NT2/D1 (cell line): ENCODE results near the gene PLTP.

Source experiments
- DNase-seq: peaks from one replicate; pipeline ENCODE4 v3.0.0-alpha.2; 2011; ENCODE audit warnings: low read depth, low spot score
- H3K27me3 ChIP-seq: 2 replicates; pipeline ENCODE4 v1.6.0; 2011; ENCODE audit warnings: mild to moderate bottlenecking; ENCODE audit not compliant: insufficient read length, insufficient read depth
- H3K36me3 ChIP-seq: 2 replicates; pipeline ENCODE4 v1.6.1; 2011; ENCODE audit warnings: mild to moderate bottlenecking, low read length, mixed read lengths; ENCODE audit not compliant: insufficient read depth, insufficient read length
- H3K4me1 ChIP-seq: 2 replicates; pipeline ENCODE4 v1.5.1; 2011; ENCODE audit not compliant: insufficient read depth, insufficient read length
- H3K4me3 ChIP-seq: 2 replicates; pipeline ENCODE4 v1.5.1; 2011; ENCODE audit warnings: low read depth; ENCODE audit not compliant: insufficient read length
- H3K9ac ChIP-seq: 2 replicates; pipeline ENCODE4 v1.6.0; 2011; ENCODE audit warnings: low read depth; ENCODE audit not compliant: insufficient read length
- H3K9me3 ChIP-seq: 2 replicates; pipeline ENCODE4 v1.5.1; 2011; ENCODE audit warnings: mild to moderate bottlenecking, low read length; ENCODE audit not compliant: insufficient read depth
- SUZ12 ChIP-seq: IDR thresholded peaks from 2 replicates; pipeline ENCODE4 v1.6.1; 2011; ENCODE audit not compliant: insufficient read length, insufficient read depth; ENCODE audit errors: extremely low read depth
- YY1 ChIP-seq: IDR thresholded peaks from 2 replicates; pipeline ENCODE4 v1.6.1; 2011; ENCODE audit not compliant: insufficient read length, insufficient read depth
- ZNF274 ChIP-seq: IDR thresholded peaks from 2 replicates; pipeline ENCODE4 v1.6.1; 2011; ENCODE audit warnings: mild to moderate bottlenecking, low read depth, low read length

The PLTP gene

DNA sequence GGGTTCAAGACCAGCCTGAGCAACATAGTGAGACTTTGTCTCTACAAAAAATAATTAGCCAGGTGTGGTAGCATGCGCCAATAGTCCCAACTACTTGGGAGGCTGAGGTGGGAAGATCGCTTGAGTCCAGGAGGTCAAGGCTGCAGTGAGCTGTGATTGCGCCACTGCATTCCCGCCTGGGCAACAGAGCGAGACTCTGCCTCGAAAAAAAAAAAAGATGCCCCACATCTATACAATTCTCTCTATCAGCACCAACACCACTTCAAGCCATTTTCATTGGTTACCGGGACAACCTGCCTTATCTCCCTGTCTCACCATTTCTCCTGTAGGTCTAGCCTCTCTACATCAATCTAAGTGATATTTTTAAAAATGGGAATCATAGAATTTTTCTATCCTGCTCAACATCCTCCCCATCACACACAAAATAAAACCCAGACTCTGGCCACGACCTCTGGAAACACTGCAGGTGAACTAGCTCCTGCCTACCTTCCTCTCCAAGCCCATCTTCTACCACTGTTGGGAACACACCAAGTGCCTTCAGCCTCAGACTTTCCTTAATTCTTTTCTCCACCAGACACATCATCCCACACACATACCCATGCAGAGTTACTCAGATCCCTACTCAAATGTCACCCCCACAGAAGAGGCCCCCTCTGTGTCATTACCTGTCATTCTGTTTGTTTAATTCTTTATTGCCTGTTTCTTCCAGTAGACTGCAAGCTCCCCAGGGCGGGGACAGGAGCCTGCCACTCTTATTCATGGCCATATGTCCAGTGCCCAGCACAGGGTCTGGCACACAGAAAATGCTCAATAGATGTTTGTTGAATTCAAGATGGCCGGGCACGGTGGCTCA is 9.6 kb upstream of the PLTP start:
- Histone ChIP-seq H3K9me3 (no peaks in the 10 kb centered on the region), H3K4me3 (no peak overlapping the region), H3K9ac (no peak overlapping the region), H3K4me1 (peaks cover 8% of the 10 kb centered on the region), H3K36me3 (no peaks in the 10 kb centered on the region), H3K27me3 (no peaks in the 10 kb centered on the region)
- TF ChIP-seq ZNF274: no peak
- no peak for TF ChIP-seq YY1
- TF ChIP-seq SUZ12: no peak
- no peak for DNase-seq

DNA sequence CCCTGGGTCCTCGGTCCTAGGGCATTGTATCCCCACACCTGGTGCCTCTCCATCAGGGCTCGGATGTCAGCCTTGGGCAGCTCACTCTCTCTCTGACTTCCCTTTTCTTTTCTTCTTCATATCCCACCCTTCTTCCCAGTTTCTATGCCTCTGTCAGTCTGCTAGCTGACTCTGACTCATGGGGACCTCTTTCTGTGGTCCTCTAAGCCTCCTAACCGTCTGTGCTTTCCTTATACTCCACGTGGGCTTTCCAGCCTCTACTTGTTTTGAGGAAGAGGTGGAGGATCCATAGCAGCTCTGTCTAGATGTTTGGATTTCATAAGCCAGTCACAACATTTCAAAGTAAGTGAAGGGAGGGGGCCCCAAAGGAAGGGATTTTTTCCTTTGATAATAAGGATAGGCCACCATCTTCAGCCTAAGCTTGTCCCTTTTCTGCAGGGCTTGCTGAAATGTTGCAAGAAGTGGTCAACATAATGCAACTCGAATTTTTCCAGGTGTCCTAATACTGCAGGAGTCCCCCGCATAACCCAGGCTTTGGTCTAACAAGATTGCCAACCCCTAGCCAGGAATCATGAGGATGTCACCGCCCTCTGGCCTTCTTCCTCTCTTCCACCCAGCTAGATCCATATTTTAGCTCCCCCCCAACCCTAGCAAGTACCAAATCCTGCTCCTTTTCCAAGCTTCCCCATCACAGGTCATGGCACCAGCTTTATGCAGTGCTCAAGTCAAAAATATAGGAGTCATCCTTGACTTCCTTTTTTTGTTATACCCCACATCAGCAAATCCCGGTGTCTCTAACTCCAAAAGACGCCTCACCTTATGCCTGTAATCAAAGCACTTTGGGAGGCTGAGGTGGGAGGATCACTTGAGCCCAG is 8.7 kb upstream of the PLTP start:
- H3K9ac ChIP-seq: no peak overlapping the region
- TF ChIP-seq YY1 (no peak), SUZ12 (no peak), ZNF274 (no peak)
- DNase-seq: no peak
- no peak overlapping the region for H3K4me3 ChIP-seq
- H3K36me3 ChIP-seq: no peaks in the 10 kb centered on the region
- H3K9me3 ChIP-seq: no peaks in the 10 kb centered on the region
- no peaks in the 10 kb centered on the region for H3K27me3 ChIP-seq
- H3K4me1 ChIP-seq: peaks cover 4% of the 10 kb centered on the region

DNA sequence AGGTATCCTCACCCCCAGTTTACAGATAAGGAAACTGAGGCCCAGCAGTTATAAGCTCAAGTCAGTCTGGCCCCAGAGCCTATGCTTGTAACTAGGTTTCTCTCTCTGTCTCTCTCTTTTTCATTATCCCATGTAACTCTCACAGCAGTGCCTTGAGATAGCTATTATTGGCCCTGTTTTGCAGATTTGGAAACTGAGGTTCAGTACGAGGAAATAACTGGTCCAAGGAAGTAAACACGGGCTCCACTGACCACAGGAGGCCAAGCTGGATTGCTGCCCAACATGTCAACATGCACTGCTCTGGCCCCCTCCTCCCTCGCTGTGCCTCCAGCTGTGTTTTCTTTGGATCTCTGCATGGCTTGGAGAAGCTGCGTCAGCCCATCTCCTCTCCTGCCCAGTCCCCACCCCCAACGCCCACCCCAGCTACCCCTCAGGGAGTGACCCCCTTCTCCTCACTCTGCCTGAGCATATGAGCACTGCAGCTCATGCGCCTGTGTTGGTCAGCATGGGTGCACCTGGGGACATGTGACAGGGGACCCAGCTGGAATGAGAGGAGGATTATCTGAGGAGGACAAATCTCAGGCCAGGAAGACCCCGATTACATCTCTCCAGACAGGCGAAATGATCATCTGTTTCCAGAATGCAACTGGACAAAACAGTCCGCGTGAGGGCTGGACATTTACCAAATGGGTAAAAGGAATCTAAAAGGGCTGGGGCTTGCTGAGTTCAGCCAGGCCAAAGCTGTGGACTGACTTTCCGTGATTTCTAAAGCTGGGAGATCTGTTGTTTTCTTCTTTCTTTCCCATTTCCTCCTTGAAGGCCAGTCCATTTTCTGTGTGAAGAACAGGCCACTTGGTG is 7.8 kb upstream of the PLTP start:
- H3K27me3 ChIP-seq: no peaks in the 10 kb centered on the region
- no peak for DNase-seq
- H3K4me3 ChIP-seq: no peak overlapping the region
- H3K4me1 ChIP-seq: no peaks in the 10 kb centered on the region
- H3K9ac ChIP-seq: no peak overlapping the region
- no peak for TF ChIP-seq SUZ12
- TF ChIP-seq YY1: no peak
- TF ChIP-seq ZNF274: no peak
- no peaks in the 10 kb centered on the region for H3K9me3 ChIP-seq
- H3K36me3 ChIP-seq: no peaks in the 10 kb centered on the region

DNA sequence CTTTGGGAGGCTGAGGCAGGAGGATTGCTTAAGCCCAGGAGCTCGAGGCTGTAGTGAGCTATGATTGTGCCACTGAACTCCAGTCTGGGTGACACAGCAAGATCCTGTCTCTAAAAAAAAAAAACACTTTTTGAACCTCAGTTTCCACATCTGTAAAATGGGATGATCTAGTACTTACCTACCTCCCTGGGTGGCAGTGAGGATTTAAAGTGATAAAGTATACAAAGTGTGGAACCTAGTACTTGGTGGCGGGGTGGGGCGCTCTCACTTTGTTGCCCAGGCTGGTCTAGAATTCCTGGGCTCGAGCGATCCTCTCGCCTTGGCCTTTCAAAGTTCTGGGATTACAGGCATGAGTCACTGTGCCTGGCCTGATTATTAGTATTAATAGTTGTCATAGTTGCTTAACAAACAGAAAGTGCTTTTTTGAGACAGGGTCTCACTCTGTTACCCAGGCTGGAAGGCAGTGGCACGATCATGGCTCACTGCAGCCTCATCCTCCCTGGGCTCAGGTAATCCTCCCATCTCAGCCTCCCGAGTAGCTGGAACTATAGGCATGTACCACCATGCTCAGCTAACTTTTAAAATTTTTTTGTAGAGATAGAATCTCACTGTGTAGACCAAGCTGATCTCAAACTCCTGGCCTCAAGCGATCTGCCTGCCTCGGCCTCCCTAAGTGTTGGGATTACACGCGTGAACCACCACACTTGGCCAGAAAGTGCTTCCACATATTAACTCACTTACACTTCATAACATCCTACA is 7.0 kb upstream of the PLTP start:
- TF ChIP-seq ZNF274 (no peak), SUZ12 (no peak)
- no peaks in the 10 kb centered on the region for H3K27me3 ChIP-seq
- no peak overlapping the region for H3K9ac ChIP-seq
- no peaks in the 10 kb centered on the region for H3K9me3 ChIP-seq
- no peaks in the 10 kb centered on the region for H3K4me1 ChIP-seq
- no peak overlapping the region for H3K4me3 ChIP-seq
- H3K36me3 ChIP-seq: no peaks in the 10 kb centered on the region
- no peak for DNase-seq

DNA sequence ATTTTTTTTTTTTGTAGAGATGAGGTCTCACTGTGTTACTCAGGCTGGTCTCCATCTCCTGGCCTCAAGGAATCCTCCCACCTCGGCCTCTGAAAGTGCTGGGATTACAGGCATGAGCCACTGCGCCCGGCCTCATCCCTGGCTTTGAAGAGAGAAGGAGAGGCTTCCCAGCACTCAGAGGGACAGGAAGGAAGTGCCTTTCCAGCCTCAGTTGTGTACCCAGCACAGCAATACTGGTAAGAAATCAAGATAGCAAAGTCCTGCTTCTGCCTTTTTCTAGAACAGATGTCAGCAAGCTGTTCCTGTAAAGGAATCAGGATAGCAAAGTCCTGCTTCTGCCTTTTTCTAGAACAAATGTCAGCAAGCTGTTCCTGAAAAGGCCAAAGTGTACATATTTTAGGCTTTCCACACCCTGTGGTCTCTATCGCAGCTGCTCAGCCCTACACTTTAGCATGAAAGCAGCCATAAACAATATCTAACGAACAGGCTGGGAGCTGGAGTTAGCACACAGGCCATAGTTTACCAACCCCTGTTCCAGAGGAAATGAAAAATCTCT is 6.3 kb upstream of the PLTP start:
- Histone ChIP-seq H3K27me3 (no peaks in the 10 kb centered on the region), H3K4me3 (no peak overlapping the region), H3K36me3 (no peaks in the 10 kb centered on the region), H3K9ac (no peak overlapping the region), H3K4me1 (no peaks in the 10 kb centered on the region), H3K9me3 (no peaks in the 10 kb centered on the region)
- DNase-seq: no peak
- TF ChIP-seq YY1 (no peak), SUZ12 (no peak), ZNF274 (no peak)

DNA sequence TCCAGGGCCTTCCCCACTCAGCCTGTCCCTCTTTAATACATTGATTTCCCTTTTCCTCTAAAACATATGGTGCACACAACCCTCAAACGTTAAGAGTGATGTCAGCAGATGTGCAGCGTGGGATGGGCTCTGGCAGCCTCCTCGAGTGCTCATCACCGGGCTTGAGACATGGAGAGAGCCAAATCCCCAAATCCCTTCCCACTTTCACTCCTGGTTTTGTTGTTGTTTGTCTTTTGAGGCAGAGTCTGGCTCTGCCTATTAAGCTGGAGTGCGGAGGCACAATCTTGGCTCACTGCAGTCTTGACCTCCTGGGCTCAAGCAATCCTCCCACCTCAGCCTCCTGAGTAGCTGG is 5.8 kb upstream of the PLTP start:
- TF ChIP-seq ZNF274 (no peak), SUZ12 (no peak), YY1 (no peak)
- no peaks in the 10 kb centered on the region for H3K9me3 ChIP-seq
- H3K4me3 ChIP-seq: no peak overlapping the region
- H3K36me3 ChIP-seq: no peaks in the 10 kb centered on the region
- no peak for DNase-seq
- no peaks in the 10 kb centered on the region for H3K4me1 ChIP-seq
- no peaks in the 10 kb centered on the region for H3K27me3 ChIP-seq
- H3K9ac ChIP-seq: no peak overlapping the region
